ENCODE data around the gene MANSC1.

DNA sequence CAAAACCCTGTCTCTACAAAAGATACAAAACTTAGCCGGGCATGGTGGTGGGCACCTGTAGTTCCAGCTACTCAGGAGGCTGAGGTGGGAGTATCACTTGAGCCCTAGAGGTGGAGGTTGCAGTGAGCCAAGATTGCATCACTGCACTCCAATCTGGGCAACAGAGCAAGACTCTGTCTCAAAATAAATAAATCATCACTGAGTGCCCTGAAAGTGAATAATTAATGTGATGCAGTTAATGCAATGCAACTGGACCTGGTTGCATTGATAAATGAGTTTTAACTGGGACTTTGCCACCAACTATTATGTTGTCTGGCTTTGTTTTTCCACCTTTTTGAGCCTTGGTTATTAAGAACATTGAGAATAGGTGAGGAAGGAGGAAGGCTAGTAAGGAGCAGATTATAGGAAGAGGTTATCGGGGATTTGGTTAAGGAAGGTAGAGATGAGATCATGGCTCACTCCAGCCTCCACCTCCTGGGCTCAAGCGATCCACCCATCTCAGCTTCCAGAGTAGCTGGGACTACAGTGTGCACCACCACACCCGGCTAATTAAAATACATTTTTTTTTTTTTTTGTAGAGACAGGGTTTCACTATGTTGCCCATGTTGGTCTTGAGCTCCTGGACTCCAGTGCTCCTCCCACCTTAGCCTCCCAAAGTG is 14.9 kb upstream of the MANSC1 start:
- no peak for TF ChIP-seq POLR2A (IDR thresholded peaks at IDR 0.05)
- TF ChIP-seq, protein P1, sequence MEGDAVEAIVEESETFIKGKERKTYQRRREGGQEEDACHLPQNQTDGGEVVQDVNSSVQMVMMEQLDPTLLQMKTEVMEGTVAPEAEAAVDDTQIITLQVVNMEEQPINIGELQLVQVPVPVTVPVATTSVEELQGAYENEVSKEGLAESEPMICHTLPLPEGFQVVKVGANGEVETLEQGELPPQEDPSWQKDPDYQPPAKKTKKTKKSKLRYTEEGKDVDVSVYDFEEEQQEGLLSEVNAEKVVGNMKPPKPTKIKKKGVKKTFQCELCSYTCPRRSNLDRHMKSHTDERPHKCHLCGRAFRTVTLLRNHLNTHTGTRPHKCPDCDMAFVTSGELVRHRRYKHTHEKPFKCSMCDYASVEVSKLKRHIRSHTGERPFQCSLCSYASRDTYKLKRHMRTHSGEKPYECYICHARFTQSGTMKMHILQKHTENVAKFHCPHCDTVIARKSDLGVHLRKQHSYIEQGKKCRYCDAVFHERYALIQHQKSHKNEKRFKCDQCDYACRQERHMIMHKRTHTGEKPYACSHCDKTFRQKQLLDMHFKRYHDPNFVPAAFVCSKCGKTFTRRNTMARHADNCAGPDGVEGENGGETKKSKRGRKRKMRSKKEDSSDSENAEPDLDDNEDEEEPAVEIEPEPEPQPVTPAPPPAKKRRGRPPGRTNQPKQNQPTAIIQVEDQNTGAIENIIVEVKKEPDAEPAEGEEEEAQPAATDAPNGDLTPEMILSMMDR (IDR thresholded peaks at IDR 0.05): no peak
